ENCODE data around the gene HOXC6.
A peak's percentile ranks its signal among the peaks of the same experiment; 100 is the strongest.

The HOXC6 gene

DNA sequence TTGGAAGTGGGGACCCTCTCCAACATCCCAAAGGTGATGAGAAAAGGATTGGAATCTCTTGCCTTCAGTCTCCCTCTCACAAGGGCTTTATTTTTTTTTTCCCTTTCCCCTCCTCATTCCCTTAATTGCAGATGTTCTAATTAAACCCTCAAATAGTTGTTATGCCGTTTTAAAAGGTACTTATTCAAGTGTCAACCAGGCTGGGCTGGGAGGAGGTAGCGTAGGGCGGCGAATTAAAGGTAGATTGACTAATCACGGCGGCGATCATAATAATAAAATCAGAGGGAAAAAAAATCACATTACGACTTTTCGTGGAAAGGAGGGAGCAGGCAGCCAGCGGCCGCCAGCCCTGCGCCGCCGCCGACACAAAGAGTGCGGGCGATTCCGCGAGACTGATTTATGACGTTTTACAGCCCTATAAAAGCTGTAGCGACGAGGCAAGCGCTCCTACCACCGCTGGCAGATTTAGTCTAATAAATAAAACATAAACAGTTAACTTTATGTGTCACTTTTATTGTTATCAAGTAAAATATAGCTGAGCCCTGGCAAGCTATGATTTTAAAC, 23.7 kb downstream of the HOXC6 start:
- no peak overlapping the region for H3K4me3 ChIP-seq (ENCODE audit: low read depth, low read length)
- DNase-seq (ENCODE audit: low read depth) = no peak
- TF ChIP-seq, protein P1, sequence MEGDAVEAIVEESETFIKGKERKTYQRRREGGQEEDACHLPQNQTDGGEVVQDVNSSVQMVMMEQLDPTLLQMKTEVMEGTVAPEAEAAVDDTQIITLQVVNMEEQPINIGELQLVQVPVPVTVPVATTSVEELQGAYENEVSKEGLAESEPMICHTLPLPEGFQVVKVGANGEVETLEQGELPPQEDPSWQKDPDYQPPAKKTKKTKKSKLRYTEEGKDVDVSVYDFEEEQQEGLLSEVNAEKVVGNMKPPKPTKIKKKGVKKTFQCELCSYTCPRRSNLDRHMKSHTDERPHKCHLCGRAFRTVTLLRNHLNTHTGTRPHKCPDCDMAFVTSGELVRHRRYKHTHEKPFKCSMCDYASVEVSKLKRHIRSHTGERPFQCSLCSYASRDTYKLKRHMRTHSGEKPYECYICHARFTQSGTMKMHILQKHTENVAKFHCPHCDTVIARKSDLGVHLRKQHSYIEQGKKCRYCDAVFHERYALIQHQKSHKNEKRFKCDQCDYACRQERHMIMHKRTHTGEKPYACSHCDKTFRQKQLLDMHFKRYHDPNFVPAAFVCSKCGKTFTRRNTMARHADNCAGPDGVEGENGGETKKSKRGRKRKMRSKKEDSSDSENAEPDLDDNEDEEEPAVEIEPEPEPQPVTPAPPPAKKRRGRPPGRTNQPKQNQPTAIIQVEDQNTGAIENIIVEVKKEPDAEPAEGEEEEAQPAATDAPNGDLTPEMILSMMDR (IDR thresholded peaks at IDR 0.05; ENCODE audit: low read depth, low read length, missing control alignments) = no peak

DNA sequence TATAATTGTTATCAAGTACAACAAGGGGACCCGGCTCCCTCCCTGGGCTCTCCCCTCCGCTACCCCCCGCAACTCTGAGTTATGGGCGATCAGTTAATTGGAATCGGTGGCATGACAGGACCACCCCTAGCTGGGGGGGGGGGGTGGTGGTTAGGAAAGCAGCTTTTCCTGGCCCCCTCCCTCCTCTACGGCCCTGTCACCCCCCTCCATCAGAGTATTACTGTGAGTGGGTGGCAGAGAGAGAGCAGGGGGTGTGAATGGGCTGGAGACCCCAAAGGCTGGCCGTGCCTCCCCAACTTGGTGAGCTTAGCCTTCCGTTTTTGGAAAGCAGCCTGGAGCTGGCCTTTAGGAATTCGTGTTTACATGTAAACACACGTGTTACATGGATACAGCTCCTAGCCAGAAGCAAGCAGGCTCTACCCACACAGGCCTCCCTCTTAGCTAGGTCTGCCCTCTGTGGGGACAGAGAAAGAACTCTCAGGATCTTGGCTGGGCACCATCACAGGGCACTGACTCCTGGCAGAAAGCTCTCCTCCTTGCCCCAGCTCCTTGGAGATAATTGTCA, 24.3 kb downstream of the HOXC6 start:
- H3K4me3 ChIP-seq (ENCODE audit: low read depth, low read length) = peak overlapping the region; percentile 86
- TF ChIP-seq, protein P1 (IDR thresholded peaks at IDR 0.05; ENCODE audit: low read depth, low read length, missing control alignments) = no peak
- DNase-seq (ENCODE audit: low read depth) = no peak

DNA sequence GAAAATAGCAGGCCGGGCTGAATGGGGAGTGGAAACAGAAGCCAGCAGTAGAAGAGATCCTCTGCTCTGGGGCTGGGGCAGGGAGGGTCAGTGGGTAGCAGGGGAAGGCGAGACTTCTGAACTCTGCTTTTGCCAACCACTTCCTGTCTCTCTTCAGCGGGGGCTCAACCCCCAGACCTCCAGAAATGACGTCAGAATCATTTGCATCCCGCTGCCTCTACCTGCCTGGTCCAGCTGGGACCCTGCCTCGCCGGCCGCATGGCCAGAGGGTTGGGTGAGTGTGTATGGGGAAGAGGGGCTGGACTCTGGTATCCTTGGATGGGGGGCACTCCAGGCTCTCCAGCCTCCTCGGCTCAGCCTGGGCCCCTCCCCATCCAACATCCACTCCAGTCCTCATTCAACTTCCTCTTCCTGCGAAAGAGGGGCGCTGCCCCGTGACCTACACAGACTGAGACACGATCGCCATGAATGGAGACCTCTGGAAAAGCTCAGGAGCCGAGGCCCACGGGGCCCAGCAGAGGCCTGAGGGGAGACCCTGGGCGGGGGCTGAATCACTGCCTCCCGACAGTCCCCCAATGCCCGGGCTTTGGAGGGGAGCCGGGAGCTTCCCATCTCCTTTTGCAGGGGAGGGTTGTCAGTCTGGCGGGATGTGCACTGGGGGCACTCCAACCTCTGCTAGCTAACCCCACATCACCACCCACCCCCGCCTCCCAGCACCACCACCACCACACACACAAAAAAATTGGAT, 24.9 kb downstream of the HOXC6 start:
- TF ChIP-seq, protein P1 (IDR thresholded peaks at IDR 0.05; ENCODE audit: low read depth, low read length, missing control alignments) = no peak
- peak overlapping the region; percentile 86 for H3K4me3 ChIP-seq (ENCODE audit: low read depth, low read length)
- DNase-seq (ENCODE audit: low read depth) = peak; percentile 56

DNA sequence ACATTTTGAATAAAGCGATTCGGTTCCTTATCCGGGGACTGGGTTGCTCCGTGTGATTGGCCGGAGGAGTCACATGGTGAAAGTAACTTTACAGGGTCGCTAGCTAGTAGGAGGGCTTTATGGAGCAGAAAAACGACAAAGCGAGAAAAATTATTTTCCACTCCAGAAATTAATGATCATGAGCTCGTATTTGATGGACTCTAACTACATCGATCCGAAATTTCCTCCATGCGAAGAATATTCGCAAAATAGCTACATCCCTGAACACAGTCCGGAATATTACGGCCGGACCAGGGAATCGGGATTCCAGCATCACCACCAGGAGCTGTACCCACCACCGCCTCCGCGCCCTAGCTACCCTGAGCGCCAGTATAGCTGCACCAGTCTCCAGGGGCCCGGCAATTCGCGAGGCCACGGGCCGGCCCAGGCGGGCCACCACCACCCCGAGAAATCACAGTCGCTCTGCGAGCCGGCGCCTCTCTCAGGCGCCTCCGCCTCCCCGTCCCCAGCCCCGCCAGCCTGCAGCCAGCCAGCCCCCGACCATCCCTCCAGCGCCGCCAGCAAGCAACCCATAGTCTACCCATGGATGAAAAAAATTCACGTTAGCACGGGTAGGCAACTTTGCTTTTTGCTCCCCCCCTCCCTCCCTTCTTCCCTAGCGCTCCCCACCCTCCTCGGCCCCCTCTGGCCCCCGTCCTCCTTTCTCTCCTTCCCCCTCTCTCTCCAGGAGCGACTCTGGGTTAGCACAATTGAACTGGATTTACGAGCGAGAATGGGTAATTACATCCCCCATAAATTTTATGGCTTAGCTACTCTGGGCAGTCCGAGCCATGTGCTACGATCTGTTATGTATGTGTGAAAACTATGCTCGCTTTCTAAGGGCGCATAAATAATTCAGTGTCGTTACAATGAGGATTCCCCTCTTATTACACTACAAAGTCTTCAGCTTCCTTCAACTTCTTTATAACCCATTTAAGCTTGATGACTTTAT, 25.8 kb downstream of the HOXC6 start, which contains the start of gene HOXC4:
Gene HOXC4, plus strand, starts transcription at position 85 of the 991 bp plus-strand sequence. Its CDS starts 88 bp downstream, at position 173.
- H3K4me3 ChIP-seq (ENCODE audit: low read depth, low read length) = peak within 1 kb of the TSS; percentile 86

DNA sequence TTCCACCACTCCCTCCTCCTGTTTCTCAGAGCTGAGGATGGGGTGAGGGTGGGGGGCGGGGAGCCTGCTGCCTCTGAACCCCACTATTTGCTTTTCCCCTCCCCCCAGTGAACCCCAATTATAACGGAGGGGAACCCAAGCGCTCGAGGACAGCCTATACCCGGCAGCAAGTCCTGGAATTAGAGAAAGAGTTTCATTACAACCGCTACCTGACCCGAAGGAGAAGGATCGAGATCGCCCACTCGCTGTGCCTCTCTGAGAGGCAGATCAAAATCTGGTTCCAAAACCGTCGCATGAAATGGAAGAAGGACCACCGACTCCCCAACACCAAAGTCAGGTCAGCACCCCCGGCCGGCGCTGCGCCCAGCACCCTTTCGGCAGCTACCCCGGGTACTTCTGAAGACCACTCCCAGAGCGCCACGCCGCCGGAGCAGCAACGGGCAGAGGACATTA, 26.5 kb downstream of the HOXC6 start:
- DNase-seq (ENCODE audit: low read depth) = no peak
- TF ChIP-seq, protein P1 (IDR thresholded peaks at IDR 0.05; ENCODE audit: low read depth, low read length, missing control alignments) = no peak
- H3K4me3 ChIP-seq (ENCODE audit: low read depth, low read length) = peak overlapping the region; percentile 86

More for the DNA sequence above, 25.8 kb downstream of the HOXC6 start, which contains the start of gene HOXC4:
- TF ChIP-seq, protein P1 (IDR thresholded peaks at IDR 0.05; ENCODE audit: low read depth, low read length, missing control alignments) = no peak
- DNase-seq (ENCODE audit: low read depth) = peak; percentile 36

DNA sequence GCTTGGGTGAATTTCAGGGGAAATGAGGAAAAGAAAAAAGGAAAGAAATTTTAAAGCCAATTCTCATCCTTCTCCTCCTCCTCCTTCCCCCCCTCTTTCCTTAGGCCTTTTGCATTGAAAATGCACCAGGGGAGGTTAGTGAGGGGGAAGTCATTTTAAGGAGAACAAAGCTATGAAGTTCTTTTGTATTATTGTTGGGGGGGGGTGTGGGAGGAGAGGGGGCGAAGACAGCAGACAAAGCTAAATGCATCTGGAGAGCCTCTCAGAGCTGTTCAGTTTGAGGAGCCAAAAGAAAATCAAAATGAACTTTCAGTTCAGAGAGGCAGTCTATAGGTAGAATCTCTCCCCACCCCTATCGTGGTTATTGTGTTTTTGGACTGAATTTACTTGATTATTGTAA, 27.3 kb downstream of the HOXC6 start:
- no peak for DNase-seq (ENCODE audit: low read depth)
- TF ChIP-seq, protein P1 (IDR thresholded peaks at IDR 0.05; ENCODE audit: low read depth, low read length, missing control alignments) = no peak
- H3K4me3 ChIP-seq (ENCODE audit: low read depth, low read length) = no peak overlapping the region

Data from GM12864 (cell line).